Measurements from ENCODE around the gene GPR89B. TPM values are rescaled to one million over a fixed set of nuclear protein-coding genes. Genes with fewer than 3 reads are reported as not detected.
A peak's percentile ranks its signal among the peaks of the same experiment; 100 is the strongest.
"Not testable (repeated sequence)": the region's sequence is repeated elsewhere in the genome, so short reads cannot be mapped to it uniquely, and the experiment has no call there.

The GPR89B gene
- total and polyA plus RNA-seq, 12 donors: 4.9 to 10.7 (median 6.6) TPM

- ATAC-seq (no peak), DNase-seq (no peak)
- Histone ChIP-seq H3K9me3 (no peaks in the 10 kb centered on the region), H3K4me3 (no peak overlapping the region), H3K27me3 (no peaks in the 10 kb centered on the region), H3K36me3 (no peaks in the 10 kb centered on the region), H3K27ac (no peak overlapping the region), H3K4me1 (peaks cover 0 to 7% (median 5%) of the 10 kb centered on the region in 9 donors)
- 78 to 91% methylated on average over 1 of the region's 1 CpG for WGBS, 2 donors
- intact Hi-C loops (cut with DNase I): no loop called here
- TF ChIP-seq CTCF (IDR thresholded peaks at IDR 0.05): no peak
These were observed 3.4 kb upstream of the GPR89B start for GRCh38 chr1:147924813-147925212.

DNA sequence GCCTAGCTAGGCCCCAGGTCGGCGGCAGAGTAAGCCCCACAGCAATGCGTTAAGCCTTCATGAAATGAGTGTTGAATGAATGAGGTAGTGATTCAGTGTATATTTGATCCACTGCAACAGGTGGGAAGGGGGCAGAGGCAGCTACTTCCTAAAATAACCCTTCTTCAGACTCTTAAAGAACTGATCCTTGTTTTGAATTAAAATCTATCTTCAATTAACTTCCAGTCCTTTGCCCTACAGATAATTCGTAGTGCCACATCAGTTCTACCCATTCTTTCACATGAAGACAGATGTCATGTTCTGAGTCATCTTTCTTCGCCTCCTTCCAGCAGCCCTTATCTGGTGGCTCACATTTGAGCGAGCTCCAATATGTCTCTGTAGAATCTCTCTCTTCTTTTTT lies 1.0 kb upstream of the GPR89B start:
- H3K27ac ChIP-seq; H3K4me3 ChIP-seq; intact Hi-C loops (cut with DNase I); H3K36me3 ChIP-seq; DNase-seq; H3K9me3 ChIP-seq; H3K27me3 ChIP-seq; ATAC-seq: not testable (repeated sequence)
- peaks cover 0 to 11% (median 6%) of the 10 kb centered on the region in 9 donors for H3K4me1 ChIP-seq
- 85 to 88% methylated on average over 2 to 4 of the region's 6 CpGs for WGBS, 2 donors

GRCh38 chr1:147927689-147928088 lies 531 bp upstream of the GPR89B start:
- intact Hi-C loops (cut with DNase I); H3K9me3 ChIP-seq; H3K4me3 ChIP-seq; H3K36me3 ChIP-seq; H3K27me3 ChIP-seq; DNase-seq; H3K27ac ChIP-seq: not testable (repeated sequence)
- ATAC-seq: peak in 1 of 8 donors; percentile 4
- 95 to 100% methylated on average over 3 of the region's 10 CpGs for WGBS, 2 donors
- H3K4me1 ChIP-seq: peaks cover 0 to 11% (median 6%) of the 10 kb centered on the region in 9 donors

DNA sequence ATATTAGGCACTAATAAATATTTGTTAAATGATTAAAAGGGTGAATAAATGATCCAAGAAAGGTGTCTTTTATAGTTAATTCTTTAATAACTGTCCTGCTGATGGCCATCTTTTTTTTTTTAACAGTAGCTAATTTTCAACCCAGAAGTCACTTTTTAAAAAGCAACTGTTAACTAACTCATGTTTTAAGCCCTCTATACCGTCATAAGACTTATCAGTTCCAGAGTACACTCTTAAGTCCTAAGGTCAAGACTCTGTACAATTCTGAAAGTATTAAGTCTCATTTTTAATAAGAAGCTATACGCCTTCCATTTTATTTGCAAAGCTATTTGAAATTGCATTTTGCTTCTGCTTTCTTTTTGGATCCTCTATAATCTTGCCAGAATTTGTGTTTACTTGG lies 2.9 kb downstream of the GPR89B start:
- DNase-seq; ATAC-seq; H3K27me3 ChIP-seq; H3K9me3 ChIP-seq; intact Hi-C loops (cut with DNase I); H3K36me3 ChIP-seq; H3K4me3 ChIP-seq; H3K27ac ChIP-seq: not testable (repeated sequence)
- H3K4me1 ChIP-seq: peaks cover 0 to 11% (median 6%) of the 10 kb centered on the region in 9 donors
- WGBS, 2 donors: 88 to 93% methylated on average over 2 of the region's 2 CpGs

DNA sequence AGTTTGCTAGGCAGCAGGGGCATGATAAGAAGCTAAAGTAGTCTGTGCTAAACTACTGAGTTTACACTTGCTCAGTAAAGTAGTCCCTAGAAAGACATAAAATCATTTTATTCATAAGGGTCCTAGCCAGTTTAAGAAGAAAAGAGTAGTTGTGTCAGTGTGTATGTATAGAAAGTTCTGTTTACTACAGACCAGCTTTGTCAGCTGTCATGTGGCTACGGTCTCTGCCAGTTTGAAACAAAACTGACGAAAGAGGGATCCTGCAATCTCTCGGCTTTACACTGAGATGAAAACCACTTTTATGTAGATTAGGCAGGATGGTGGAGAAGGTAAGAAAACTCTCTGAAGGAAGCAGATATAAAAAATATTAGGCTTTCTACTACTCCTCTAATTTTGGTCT lies 7.1 kb downstream of the GPR89B start:
- intact Hi-C loops (cut with DNase I); ATAC-seq; H3K9me3 ChIP-seq; H3K4me3 ChIP-seq; H3K4me1 ChIP-seq; H3K27ac ChIP-seq; H3K27me3 ChIP-seq; DNase-seq: not testable (repeated sequence)
- H3K36me3 ChIP-seq: peaks cover 0 to 19% (median 0%) of the 10 kb centered on the region in 9 donors
- 91 to 92% methylated on average over 3 of the region's 3 CpGs for WGBS, 2 donors

DNA sequence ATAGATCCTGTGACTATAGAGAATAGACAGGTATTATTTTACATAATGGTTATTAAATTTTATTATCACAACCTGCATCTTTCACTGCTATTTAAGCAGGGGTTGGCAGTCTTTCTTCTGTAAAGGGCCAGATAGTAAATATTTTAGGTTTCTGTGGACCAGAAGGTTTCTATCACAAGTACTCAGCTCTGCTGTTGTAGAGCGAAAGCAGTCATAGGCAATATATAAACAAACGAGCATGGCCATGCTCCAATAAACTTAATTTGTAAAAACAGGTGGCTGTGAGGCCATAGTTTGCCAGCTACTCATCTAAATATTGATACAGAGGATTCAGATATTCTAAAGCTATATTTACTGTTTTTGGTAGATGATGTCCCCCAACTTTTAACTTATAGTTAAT lies 12.2 kb downstream of the GPR89B start:
- DNase-seq; intact Hi-C loops (cut with DNase I); H3K4me1 ChIP-seq; ATAC-seq; H3K4me3 ChIP-seq; H3K27ac ChIP-seq; H3K9me3 ChIP-seq; H3K27me3 ChIP-seq: not testable (repeated sequence)
- WGBS, 2 donors: 88 to 96% methylated on average over 2 of the region's 2 CpGs
- peaks cover 0 to 24% (median 0%) of the 10 kb centered on the region in 9 donors for H3K36me3 ChIP-seq

DNA sequence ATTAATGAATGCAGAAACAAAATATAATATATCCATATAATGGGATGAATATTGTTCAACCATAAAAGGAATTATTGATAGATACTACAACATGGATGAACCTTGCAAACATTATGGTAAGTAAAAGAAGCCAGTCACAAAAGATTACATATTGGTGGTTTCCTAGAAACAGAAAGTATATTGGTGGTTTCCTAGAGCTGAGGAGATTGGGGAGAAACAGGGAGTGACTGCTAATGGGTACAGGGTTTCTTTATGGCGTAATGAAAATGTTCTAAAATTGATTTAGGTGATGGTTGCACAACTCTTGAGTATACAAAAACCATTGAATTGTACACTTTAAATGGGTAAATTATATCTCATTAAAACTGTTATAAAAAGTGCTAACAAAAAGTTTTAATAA lies 14.3 kb downstream of the GPR89B start:
- DNase-seq; intact Hi-C loops (cut with DNase I): not testable (repeated sequence)
- WGBS, 2 donors: no CpG with 5 or more reads among the region's 1 CpG

GRCh38 chr1:147949517-147949916 lies 21.3 kb downstream of the GPR89B start:
- H3K9me3 ChIP-seq; H3K36me3 ChIP-seq; H3K4me3 ChIP-seq; H3K27ac ChIP-seq; H3K4me1 ChIP-seq; H3K27me3 ChIP-seq; intact Hi-C loops (cut with DNase I); DNase-seq; ATAC-seq: not testable (repeated sequence)
- 96 to 97% methylated on average over 22 to 34 of the region's 35 CpGs for WGBS, 2 donors

More for the DNA sequence above, 14.3 kb downstream of the GPR89B start:
- H3K36me3 ChIP-seq: peaks cover 0 to 17% (median 0%) of the 10 kb centered on the region in 9 donors
- not testable (repeated sequence) for ATAC-seq, H3K27me3 ChIP-seq, H3K4me3 ChIP-seq, H3K27ac ChIP-seq, H3K4me1 ChIP-seq, H3K9me3 ChIP-seq

DNA sequence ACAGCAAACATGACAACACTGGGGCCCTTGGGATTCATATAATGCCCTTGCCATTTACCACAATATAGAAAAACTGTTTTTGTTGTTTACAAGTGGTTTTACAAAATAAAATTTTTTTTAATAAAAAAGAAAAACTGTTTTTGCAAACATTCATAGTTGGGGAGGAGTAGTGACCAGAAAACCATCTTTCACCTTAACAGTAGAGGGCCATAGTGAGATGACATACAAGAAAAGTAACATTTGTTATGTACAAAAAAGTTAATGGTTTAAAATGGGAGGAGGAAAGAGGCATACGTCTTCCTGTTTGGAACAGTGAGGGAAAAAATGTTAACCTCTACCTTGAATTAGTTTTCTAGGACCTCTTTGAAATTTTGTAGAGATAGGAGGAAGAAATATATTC lies 30.7 kb downstream of the GPR89B start:
- H3K4me3 ChIP-seq; DNase-seq; intact Hi-C loops (cut with DNase I); ATAC-seq; H3K4me1 ChIP-seq; H3K27me3 ChIP-seq; H3K9me3 ChIP-seq; H3K27ac ChIP-seq: not testable (repeated sequence)
- 47 to 52% methylated on average over 1 of the region's 1 CpG for WGBS, 2 donors
- peaks cover 0 to 10% (median 0%) of the 10 kb centered on the region in 9 donors for H3K36me3 ChIP-seq

DNA sequence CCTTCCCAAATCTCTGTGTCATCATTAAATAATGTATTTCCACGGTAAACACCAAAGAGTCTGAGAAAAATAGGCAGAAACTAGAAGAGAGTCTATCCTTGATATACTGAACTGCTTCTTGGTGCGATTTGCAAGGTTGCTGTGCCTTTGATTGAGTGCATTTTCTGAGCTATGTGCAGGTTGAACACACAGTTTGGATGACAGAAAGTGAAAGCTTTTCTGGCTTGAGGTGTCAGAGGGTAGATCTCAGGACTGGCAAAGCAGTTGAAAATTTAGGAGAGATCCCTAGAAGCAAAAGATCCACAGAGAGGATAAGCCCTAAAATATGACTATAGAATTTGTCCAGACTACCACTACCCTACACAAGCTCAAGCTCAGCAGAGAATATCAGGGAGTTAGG lies 31.5 kb downstream of the GPR89B start:
- DNase-seq; intact Hi-C loops (cut with DNase I): not testable (repeated sequence)

GRCh38 chr1:147964575-147964974 lies 36.4 kb downstream of the GPR89B start:
- H3K4me3 ChIP-seq; intact Hi-C loops (cut with DNase I); DNase-seq; ATAC-seq; H3K9me3 ChIP-seq; H3K27me3 ChIP-seq; H3K36me3 ChIP-seq; H3K27ac ChIP-seq; H3K4me1 ChIP-seq: not testable (repeated sequence)
- no CpG with 5 or more reads among the region's 1 CpG for WGBS, 2 donors

More for the DNA sequence above, 31.5 kb downstream of the GPR89B start:
- H3K9me3 ChIP-seq, H3K27me3 ChIP-seq, H3K27ac ChIP-seq, ATAC-seq, H3K4me1 ChIP-seq, H3K4me3 ChIP-seq, H3K36me3 ChIP-seq: not testable (repeated sequence)
- 100% methylated on average over 2 of the region's 2 CpGs for WGBS, 2 donors

All from heart right ventricle (tissue), 16 donors.